GM23338 (cell line): ENCODE measurements around the gene STN1.

ENCODE experiments used
- CREB1 ChIP-seq: fragments of 250-450 bp; sonication (Bioruptor Pico); IDR thresholded peaks from 2 replicates; pipeline ENCODE4 v1.5.0; 2020; ENCODE audit warnings: low read depth, mild to moderate bottlenecking, moderate library complexity
- CTCF ChIP-seq, 2 experiments: fragments of 200-600 bp in 1 of 2; sonication (generic) in 1 of 2; conservative IDR thresholded peaks; 2 replicates each; pipeline versions ENCODE4 v1.5.1 to v1.6.1; 2016 to 2017; ENCODE audit warnings: antibody characterized with exemption in 2 of 2, low read depth in 2 of 2, mild to moderate bottlenecking in 2 of 2, moderate library complexity in 1 of 2
- ETS1 ChIP-seq: IDR thresholded peaks from 2 replicates; pipeline ENCODE4 v1.6.1; 2016; ENCODE audit warnings: antibody characterized with exemption
- EZH2 ChIP-seq: fragments of 200-600 bp; sonication (generic); IDR thresholded peaks from one replicate; pipeline ENCODE4 v1.8.0; 2017; ENCODE audit warnings: antibody characterized with exemption, mild to moderate bottlenecking, low read depth; ENCODE audit not compliant: unreplicated experiment
- EZH2phosphoT487 ChIP-seq: fragments of 200-600 bp; sonication (generic); IDR thresholded peaks from one replicate; pipeline ENCODE4 v1.8.1; 2018; ENCODE audit warnings: antibody characterized with exemption; ENCODE audit not compliant: unreplicated experiment
- POLR2AphosphoS5 ChIP-seq: IDR thresholded peaks from 2 replicates; pipeline ENCODE4 v1.6.1; 2016; ENCODE audit warnings: antibody characterized with exemption, low read depth
- ZNF114 ChIP-seq: fragments of 250-450 bp; sonication (Bioruptor Pico); IDR thresholded peaks from 2 replicates; pipeline ENCODE4 v1.5.0; 2020; ENCODE audit warnings: mild to moderate bottlenecking, moderate library complexity
- TF ChIP-seq, protein P1 (sequence below): IDR thresholded peaks from one replicate; pipeline ENCODE4 v1.6.1; 2018; ENCODE audit warnings: antibody characterized with exemption; ENCODE audit not compliant: unreplicated experiment

- TF ChIP-seq CTCF (conservative IDR thresholded peaks at IDR 0.05; ENCODE audit: low read depth in 2 of 2) (no peak), POLR2AphosphoS5 (no peak), ETS1 (no peak), EZH2 (no peak), ZNF114 (CRISPR knock-in tag) (no peak), CREB1 (CRISPR knock-in tag) (no peak), EZH2phosphoT487 (no peak)
- TF ChIP-seq, protein P1, sequence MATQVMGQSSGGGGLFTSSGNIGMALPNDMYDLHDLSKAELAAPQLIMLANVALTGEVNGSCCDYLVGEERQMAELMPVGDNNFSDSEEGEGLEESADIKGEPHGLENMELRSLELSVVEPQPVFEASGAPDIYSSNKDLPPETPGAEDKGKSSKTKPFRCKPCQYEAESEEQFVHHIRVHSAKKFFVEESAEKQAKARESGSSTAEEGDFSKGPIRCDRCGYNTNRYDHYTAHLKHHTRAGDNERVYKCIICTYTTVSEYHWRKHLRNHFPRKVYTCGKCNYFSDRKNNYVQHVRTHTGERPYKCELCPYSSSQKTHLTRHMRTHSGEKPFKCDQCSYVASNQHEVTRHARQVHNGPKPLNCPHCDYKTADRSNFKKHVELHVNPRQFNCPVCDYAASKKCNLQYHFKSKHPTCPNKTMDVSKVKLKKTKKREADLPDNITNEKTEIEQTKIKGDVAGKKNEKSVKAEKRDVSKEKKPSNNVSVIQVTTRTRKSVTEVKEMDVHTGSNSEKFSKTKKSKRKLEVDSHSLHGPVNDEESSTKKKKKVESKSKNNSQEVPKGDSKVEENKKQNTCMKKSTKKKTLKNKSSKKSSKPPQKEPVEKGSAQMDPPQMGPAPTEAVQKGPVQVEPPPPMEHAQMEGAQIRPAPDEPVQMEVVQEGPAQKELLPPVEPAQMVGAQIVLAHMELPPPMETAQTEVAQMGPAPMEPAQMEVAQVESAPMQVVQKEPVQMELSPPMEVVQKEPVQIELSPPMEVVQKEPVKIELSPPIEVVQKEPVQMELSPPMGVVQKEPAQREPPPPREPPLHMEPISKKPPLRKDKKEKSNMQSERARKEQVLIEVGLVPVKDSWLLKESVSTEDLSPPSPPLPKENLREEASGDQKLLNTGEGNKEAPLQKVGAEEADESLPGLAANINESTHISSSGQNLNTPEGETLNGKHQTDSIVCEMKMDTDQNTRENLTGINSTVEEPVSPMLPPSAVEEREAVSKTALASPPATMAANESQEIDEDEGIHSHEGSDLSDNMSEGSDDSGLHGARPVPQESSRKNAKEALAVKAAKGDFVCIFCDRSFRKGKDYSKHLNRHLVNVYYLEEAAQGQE, result no peak
These were observed 70.6 kb downstream of the STN1 start for GRCh38 chr10:103847346-103847745.
